Measurements from ENCODE around the gene VTCN1.
"Not testable (repeated sequence)": the region's sequence is repeated elsewhere in the genome, so short reads cannot be mapped to it uniquely, and the experiment has no call there.

VTCN1 gene

DNA sequence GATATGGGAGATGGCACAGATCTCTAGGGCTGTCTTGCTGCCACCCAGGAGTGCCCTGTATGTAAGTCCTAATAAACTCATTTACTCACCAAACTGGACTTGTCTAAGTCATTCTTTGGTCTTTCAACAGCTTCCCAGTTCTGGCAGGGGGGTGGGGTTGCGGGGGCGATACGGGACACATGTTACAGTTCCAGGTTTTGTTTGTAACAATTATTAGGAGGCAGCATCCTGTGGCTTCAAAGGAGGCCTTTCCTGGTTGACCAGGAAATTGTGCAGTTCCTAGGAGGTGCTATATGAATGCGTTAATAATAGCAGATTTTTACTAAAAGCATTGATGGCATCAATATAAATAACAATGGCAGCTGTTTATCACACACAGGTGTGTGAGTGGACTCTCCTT, 46.5 kb downstream of the VTCN1 start:
- DNase-seq (ENCODE audit: low spot score), result no peak

DNA sequence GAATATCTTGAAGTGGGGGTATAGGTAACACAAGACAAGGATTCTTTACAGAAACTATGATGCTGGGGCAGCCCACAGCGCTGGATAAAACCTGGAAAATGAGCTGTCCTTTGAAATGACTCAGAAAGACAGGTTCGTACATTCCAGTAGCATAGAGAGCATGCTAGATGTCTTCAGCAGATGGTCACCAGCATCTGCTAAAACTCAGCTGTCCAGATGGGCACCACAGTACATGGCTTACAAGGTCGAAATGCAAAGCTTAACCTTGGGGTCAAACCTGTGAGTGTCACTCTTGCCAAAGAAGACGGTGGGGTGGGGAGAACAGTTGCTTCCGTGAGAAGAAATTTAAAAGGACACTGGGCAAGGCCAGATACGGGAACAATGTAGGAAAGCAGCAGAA, 47.9 kb downstream of the VTCN1 start:
- no peak for DNase-seq (ENCODE audit: low spot score)

DNA sequence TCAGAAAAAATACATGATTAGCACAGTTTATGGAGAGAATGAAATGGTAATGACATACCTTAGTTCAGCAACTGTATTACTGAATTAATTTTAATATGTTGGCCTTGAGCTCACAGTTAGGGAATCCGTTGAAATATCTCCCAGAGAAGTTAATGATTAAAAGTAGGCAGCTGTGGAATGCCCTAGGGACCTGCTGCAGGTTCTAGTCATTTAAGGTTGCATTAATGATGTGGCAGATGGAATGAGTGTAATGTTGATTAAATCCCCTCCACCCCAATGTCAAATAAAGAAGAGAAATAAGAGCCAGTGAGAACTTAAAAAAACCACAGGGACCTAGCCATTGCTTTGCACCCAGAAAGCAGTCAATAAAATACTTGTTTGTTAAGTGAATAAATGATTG, 48.8 kb downstream of the VTCN1 start:
- DNase-seq (ENCODE audit: low spot score), result no peak

- not testable (repeated sequence) for DNase-seq (ENCODE audit: low spot score)
These were observed 59.4 kb downstream of the VTCN1 start for GRCh38 chr1:117151305-117151704.

DNA sequence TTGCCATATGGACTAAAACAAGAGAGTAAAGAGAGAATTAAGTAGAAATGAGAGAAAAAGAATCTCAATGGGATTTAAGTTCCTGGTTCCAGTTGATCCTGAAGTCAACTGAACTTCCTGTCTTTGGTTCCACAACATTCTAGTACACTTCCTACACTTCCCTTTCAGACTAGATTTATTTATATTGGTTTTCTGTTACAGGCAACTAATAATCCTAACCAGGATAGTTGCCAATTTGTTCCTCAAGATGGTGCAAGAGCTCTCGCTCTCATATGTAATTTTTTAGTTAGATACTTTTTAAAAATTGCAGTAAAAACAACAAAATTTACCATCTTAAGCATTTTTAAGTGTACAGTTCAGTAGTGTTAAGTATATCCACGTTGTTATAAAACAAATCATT, 60.4 kb downstream of the VTCN1 start:
- no peak for DNase-seq (ENCODE audit: low spot score)

DNA sequence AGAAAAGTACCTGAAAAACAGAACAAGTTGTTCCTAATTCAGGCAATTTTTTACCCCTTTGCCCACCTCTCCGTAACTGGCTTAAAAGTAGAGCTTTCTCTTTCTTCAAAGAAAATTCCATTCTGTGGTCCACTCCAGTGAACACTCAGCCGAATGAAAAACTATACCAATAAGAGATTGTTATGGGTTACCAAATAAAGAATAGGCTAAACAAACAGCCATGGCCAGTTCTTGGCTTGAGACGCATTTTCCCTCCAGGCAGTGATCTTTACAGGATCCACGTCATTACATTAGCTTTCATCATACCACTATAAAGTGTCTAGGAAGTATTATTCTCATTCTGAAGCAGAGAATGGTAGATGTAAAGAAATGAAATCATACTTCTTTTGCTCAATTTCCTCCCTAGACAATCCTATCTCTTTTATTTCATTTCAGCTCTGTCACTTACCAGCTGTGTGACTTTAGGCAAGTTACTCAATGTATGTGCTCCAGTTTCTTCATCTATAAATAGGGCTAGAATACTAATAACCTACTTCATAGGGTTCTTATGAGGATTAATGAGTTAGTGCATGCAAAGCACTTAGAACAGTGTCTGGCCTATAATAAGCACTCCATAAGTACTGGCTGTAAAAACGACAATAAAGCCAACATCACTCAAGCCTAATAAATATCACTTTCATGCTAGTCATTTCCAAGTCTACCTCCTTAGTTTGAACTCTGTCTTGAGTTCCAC, 62.7 kb downstream of the VTCN1 start:
- no peak for DNase-seq (ENCODE audit: low spot score)

DNA sequence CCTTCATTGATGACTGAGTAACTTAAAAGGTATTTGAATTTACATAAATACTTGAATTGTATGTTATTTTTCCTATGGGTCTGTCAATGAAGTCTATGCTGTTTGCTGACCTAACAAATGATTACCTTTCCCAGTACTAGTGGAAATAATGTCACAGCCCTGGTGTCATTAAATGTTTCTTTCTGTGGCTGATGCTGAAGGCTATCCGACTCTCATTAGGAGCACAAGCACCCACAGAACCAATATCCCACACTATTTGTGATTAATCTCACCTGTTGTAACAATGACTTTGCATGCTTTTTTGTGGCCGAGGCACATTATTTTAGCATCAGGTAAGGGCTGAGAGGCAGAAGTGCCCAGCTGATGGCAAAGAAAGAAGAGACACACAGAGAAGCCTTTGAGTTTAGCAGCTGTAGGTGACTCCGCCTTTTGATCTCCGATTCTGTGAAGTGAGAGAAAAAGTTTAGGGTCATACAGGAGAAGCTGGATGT, 63.3 kb downstream of the VTCN1 start:
- DNase-seq (ENCODE audit: low spot score), result no peak

DNA sequence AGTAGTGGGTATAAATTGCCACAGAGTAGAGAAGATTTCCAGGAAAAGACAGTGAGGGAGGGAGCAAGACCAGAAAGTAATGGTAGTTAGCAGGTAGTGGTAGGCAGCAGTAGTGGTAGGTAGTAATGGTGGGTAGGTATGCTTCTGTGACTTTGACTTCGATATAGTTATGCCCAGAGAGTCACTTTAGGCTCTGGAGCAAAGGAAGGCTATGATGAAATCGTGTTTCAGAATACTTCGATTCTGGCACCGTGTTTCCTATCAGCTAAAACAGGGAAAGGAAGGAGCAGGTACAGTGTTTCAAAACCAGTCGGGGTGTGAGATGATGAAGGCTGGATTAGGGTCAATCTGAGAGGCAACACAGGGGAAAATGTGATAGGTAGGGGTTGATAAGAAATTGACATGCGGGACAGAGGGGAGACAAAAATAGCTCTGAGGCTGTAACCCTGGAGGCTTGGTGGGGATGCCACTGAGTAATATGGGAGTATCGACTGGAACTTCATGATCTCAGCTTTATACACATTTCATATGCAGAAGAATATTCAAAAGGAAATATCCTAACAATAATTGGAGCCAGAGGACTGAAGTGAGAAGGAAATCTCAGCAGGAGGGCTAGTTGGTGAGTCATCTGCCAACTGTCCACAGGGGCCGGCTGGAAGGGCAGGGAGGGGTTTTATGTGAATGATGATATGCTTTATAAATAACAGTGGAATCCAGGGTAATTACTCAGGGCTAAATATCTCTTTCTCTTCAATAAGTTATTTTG, 64.0 kb downstream of the VTCN1 start:
- DNase-seq (ENCODE audit: low spot score), result no peak

DNA sequence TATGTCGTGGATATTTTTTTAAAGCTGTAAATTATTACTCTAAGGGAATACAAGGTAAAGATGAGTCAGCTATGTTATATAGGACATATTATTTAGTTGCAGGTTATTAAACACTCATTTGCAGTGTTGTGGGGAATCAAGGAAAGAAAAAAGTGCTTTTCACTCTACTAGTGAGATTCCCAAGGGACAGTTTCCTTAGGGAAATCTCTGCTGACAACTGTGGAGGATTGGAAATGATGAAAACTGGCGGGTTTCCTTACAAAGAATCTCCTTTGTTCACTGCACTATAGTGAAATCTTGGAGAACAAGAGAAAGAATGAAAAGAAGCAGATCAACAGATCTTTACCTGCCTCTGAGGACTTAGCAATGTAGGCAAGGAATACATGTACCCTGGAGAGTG, 64.7 kb downstream of the VTCN1 start:
- DNase-seq (ENCODE audit: low spot score), result no peak

DNA sequence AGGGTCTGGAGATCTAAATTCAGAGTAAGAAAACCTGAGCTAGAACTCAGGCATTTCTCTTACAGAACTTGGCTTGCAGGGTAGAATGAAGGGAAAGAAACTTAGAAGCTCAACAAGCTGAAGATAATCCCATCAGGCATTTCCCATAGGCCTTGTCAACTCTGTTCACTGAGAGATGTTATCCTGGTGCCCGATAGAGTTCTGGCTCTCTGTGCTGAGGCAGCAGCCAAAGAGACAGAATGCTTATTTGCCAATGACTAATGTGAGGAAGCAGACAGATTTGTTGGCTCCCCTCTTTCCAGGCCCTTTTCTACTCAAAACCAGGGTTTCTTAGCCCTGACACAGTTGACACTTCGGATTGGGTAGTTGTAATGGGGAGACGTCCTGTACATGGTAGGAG, 66.9 kb downstream of the VTCN1 start:
- DNase-seq (ENCODE audit: low spot score), result no peak

GRCh38 chr1:117143172-117143571, 67.6 kb downstream of the VTCN1 start:
- no peak for DNase-seq (ENCODE audit: low spot score)

GRCh38 chr1:117142200-117142599, 68.5 kb downstream of the VTCN1 start:
- no peak for DNase-seq (ENCODE audit: low spot score)

DNA sequence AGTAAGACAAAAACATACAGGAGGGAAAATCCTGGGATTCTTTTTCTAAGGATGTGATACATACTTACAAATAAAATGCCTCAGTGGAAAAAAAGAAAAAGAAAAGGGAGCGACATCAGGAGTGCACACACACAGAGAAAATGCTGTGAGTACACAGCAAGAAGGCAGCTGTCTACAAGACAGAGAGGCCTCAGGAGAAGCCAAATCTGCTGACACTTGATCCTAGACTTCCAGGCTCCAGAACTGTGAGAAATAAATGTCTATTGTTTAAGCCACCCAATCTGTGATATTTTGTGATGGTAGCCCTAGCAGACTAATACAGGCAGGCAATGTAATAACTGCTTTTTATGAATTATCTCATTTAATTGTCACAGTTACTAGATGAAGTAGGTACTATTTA, 72.2 kb downstream of the VTCN1 start:
- no peak for DNase-seq (ENCODE audit: low spot score)

DNA sequence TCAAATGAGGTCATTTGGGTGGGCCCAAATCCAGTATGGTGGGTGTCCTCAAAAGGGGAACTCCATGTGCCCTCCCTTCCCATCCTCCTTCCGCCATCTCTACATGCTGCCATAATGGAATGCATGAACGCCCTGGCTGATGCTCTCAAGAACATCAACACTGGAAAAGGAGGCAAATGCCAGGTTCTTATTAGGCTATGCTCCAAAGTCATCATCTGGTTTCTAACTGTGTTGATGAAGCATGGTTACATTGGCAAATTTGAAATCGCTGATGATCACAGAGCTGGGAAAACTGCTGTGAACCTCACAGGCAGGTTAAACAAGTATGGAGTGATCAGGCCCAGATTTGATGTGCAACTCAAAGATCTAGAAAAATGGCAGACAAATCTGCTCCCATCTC, 72.6 kb downstream of the VTCN1 start:
- DNase-seq (ENCODE audit: low spot score), result no peak

DNA sequence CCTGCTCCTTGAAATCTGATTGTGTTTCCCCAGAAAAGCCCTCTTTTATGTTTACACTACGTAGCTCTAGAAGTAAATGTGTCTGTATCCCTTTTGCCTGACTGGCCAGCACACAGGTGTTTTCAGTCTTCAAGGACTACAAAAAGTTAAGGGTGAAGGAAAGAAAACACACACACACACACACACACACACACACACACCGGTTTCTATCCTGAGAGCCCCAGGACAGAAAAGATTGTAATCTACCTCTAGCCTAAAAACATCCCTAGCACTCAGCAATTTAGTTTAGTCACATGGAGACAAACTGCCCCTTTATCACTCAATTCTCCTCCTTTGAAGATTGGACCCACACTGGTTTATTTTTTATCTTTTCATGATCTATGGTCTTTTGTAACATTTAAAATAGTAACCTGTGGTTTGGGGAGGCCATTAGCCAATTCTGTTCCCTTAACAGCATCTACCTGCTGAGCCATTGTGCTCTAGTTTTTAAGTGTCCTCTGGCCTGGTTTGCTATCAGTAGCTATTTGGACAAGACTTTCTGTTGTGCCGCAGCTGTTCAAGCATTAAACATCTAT, 73.4 kb downstream of the VTCN1 start:
- DNase-seq (ENCODE audit: low spot score), result no peak

DNA sequence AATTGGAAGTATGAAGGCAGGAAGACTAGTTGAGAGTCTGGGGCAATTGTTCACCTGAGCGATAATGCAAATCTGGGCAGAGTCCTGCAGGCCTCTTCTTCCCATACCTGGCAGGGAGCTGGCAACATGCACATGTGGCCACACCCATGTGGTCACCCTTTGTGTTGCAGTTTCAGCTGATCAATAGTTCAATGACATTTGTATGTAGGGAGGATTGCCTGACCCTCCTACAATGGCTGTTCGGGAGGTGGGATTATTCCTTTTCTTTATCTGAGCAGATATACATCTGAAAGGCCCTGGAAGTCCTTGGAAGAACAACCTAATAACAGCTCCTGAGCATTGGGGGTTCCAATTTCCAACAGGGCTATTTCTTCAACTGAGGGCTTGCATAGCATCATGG, 74.0 kb downstream of the VTCN1 start:
- DNase-seq (ENCODE audit: low spot score), result no peak

- DNase-seq (ENCODE audit: low spot score), result no peak
These were observed 75.4 kb downstream of the VTCN1 start for GRCh38 chr1:117135329-117135728.

DNA sequence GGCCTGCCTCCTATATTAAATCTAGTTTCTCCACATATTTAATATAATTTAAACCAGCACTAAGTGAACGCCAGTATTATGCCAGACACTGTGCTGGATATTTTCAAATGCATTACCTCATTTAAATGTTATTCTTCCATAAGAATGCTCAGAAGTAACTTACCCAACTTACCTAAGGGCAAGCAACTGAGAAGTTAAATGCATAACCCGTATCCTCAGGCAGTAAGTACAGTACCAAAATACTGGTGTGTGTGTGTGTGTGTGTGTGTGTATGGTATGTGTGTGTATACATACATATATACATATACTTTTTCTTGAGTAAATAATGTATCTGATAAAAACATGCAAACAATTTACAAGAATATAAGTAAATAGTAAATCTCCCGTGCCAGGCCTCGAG, 80.2 kb downstream of the VTCN1 start:
- DNase-seq (ENCODE audit: low spot score), result no peak

GRCh38 chr1:117128323-117129079, 82.2 kb downstream of the VTCN1 start:
- DNase-seq (ENCODE audit: low spot score), result peak; percentile 46

- DNase-seq (ENCODE audit: low spot score), result peak; percentile 24
These were observed 82.9 kb downstream of the VTCN1 start for GRCh38 chr1:117127795-117128194.

- DNase-seq (ENCODE audit: low spot score), result no peak
These were observed 86.1 kb downstream of the VTCN1 start for GRCh38 chr1:117124661-117125060.

GRCh38 chr1:117123274-117123673, 87.5 kb downstream of the VTCN1 start:
- DNase-seq (ENCODE audit: low spot score), result no peak

Data from hematopoietic multipotent progenitor cell treated with erythropoietin and hydrocortisone succinate and interleukin-3 and kit ligand, for 17 days (in vitro differentiated cells).